ENCODE measurements around the gene TRMT61A.

Gene TRMT61A

GRCh38 chr14:103535891-103536565 is 7.0 kb downstream of the TRMT61A start:
- no peak for DNase-seq

- no peak for DNase-seq
Measured at GRCh38 chr14:103536693-103537092, 7.7 kb downstream of the TRMT61A start.

GRCh38 chr14:103537175-103537990 is 8.4 kb downstream of the TRMT61A start:
- DNase-seq: no peak

- DNase-seq: no peak
Measured at GRCh38 chr14:103538291-103539055, 9.5 kb downstream of the TRMT61A start.

- DNase-seq: no peak
Measured at GRCh38 chr14:103539056-103539825, 10.2 kb downstream of the TRMT61A start.

- no peak for DNase-seq
Measured at GRCh38 chr14:103540821-103541708, 12.1 kb downstream of the TRMT61A start.

GRCh38 chr14:103541709-103542604 is 13.0 kb downstream of the TRMT61A start:
- no peak for DNase-seq

- no peak for DNase-seq
Measured at GRCh38 chr14:103542605-103543088, 13.7 kb downstream of the TRMT61A start.

GRCh38 chr14:103543140-103543539 is 14.1 kb downstream of the TRMT61A start:
- no peak for DNase-seq

GRCh38 chr14:103543721-103544387 is 14.9 kb downstream of the TRMT61A start:
- no peak for DNase-seq

GRCh38 chr14:103544388-103545218 is 15.6 kb downstream of the TRMT61A start:
- DNase-seq: no peak

GRCh38 chr14:103545219-103545914 is 16.4 kb downstream of the TRMT61A start:
- no peak for DNase-seq

GRCh38 chr14:103545915-103546651 is 17.1 kb downstream of the TRMT61A start:
- no peak for DNase-seq

- no peak for DNase-seq
Measured at GRCh38 chr14:103546652-103547454, 17.9 kb downstream of the TRMT61A start.

- DNase-seq: no peak
Measured at GRCh38 chr14:103547455-103547940, 18.5 kb downstream of the TRMT61A start.

GRCh38 chr14:103547941-103548462 is 19.0 kb downstream of the TRMT61A start:
- DNase-seq: no peak
